ENCODE measurements around the gene PYHIN1. TPM values are rescaled to one million over a fixed set of nuclear protein-coding genes. Genes with fewer than 3 reads are reported as not detected.
"Not testable (repeated sequence)": the region's sequence is repeated elsewhere in the genome, so short reads cannot be mapped to it uniquely, and the experiment has no call there.

PYHIN1 gene
- total RNA-seq, 2 experiments from 2014 or later, result 1.4 to 1.6 TPM

DNA sequence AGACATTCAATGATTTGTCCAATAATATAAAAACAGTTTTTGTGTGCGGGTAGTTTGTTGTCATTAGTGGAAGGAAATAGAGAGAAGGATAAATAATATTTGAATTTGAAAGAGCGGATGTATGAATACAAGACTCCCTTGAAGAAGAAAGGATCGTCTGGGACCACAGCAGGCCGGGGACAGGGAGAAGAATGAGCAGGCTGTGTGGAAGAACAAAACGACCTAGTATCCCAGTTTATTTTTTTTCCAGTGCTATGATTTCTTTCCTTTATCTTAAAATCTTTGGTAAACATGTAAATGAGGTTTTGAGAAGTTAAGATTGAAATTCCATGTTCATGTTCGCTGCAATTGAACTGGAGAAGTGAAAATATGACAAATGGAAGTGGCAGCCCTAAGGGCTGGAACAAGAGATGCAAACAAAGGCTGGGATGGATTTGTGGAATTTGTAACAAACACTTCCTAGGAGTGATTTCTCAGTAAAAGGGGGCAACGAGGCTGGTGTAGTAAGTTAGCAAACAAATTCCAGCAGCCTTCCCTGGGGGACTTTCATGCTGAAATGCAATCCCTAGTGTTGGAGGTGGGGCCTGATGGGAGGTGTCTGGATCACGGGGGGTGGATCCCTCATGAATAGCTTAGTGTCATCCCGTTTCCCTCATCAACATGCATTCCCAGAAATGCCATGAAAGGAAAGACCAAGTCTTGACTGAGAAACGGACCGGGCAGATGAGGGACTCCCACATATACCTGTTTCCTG, 68.1 kb downstream of the PYHIN1 start:
- Mint-ChIP-seq H3K27me3 (no peaks in the 10 kb centered on the region), H3K36me3 (peaks cover 3% of the 10 kb centered on the region), H3K9me3 (no peaks in the 10 kb centered on the region), H3K27ac (no peak overlapping the region), H3K4me1 (peaks cover 12% of the 10 kb centered on the region), H3K4me3 (no peak overlapping the region)
- no peak for DNase-seq

DNA sequence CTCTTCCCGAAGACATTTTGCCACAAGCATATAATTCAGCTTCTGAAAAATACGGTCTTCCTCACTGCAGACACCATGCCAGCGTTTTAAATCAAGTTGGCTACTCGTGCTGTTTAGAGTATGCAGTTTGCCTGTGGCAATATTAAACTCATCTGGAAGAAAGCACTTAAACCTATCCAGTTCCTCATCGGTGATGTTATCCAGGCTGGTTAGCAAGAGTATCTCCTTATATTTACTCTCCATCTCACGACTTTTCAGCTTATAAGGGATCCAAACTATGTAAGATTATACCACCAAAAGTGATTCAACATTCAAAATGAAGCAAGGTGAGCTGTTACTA, 68.7 kb downstream of the PYHIN1 start:
- peaks cover 3% of the 10 kb centered on the region for H3K36me3 Mint-ChIP-seq
- H3K4me1 Mint-ChIP-seq, result peaks cover 14% of the 10 kb centered on the region
- no peak overlapping the region for H3K27ac Mint-ChIP-seq
- H3K9me3 Mint-ChIP-seq, result no peaks in the 10 kb centered on the region
- no peak overlapping the region for H3K4me3 Mint-ChIP-seq
- H3K27me3 Mint-ChIP-seq, result no peaks in the 10 kb centered on the region
- DNase-seq, result no peak

DNA sequence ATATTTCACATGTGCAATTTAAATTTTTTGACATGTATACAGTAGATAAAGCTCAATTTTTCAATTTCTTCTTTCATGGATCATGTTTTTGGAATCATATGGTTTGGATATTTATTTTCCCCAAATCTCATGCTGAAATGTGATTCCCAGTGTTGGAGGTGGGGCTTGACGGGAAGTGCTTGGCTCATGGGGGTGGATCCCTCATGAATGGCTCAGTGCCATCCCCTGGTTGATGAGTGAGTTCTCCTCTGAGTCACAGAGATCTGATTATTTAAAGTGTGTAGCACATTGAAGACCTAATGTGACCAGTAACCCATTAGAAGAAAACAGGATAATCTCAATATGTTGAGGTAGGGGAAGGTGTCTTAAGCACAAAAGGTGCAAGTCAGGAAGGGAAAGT, 69.3 kb downstream of the PYHIN1 start:
- peaks cover 18% of the 10 kb centered on the region for H3K4me1 Mint-ChIP-seq
- H3K9me3 Mint-ChIP-seq, result no peaks in the 10 kb centered on the region
- no peak for DNase-seq
- H3K27me3 Mint-ChIP-seq, result no peaks in the 10 kb centered on the region
- H3K27ac Mint-ChIP-seq, result no peak overlapping the region
- no peak overlapping the region for H3K4me3 Mint-ChIP-seq
- H3K36me3 Mint-ChIP-seq, result peaks cover 3% of the 10 kb centered on the region

DNA sequence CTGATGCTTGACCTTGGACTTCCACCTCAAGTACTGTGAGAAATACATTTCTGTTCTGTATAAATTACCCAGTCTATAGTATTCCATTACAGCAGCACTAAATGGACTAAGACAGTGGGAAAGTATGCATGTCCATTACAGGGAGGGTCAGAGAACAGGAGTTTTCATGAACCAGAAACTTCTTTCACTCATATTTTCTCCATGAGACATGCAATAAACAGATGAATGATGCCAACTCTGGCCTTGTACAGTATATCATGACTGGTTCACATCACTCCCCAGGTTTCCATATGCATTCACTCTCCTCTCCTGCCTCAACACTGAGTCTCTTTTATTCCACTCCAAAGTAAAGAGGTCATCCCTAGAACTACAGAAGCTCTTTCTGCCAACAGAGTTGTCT, 73.8 kb downstream of the PYHIN1 start:
- Mint-ChIP-seq H3K4me3 (no peak overlapping the region), H3K27ac (no peak overlapping the region), H3K9me3 (peaks cover 4% of the 10 kb centered on the region), H3K27me3 (no peaks in the 10 kb centered on the region), H3K4me1 (peaks cover 35% of the 10 kb centered on the region), H3K36me3 (peaks cover 29% of the 10 kb centered on the region)
- no peak for DNase-seq

DNA sequence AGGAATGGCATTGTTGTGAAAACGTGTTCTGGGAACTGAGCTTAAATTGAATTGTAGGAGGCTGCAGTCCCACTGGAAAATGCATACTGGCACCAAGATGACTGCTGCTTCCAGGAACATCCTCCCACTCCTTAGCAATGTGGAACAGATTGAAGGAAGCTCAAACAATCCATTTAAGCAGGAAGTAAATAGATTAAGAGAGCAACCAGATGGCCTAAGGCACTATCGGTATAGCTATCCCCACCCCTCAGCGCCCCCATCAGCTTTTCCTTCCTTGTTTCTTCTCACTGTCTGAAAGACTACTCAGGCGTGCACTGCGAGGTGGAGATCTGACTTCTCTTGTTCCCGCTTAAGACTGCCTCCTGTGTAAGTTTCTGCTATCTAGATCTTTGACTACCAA, 74.3 kb downstream of the PYHIN1 start:
- peaks cover 32% of the 10 kb centered on the region for H3K36me3 Mint-ChIP-seq
- H3K27me3 Mint-ChIP-seq, result no peaks in the 10 kb centered on the region
- peaks cover 4% of the 10 kb centered on the region for H3K9me3 Mint-ChIP-seq
- no peak overlapping the region for H3K4me3 Mint-ChIP-seq
- peaks cover 33% of the 10 kb centered on the region for H3K4me1 Mint-ChIP-seq
- no peak for DNase-seq
- no peak overlapping the region for H3K27ac Mint-ChIP-seq

DNA sequence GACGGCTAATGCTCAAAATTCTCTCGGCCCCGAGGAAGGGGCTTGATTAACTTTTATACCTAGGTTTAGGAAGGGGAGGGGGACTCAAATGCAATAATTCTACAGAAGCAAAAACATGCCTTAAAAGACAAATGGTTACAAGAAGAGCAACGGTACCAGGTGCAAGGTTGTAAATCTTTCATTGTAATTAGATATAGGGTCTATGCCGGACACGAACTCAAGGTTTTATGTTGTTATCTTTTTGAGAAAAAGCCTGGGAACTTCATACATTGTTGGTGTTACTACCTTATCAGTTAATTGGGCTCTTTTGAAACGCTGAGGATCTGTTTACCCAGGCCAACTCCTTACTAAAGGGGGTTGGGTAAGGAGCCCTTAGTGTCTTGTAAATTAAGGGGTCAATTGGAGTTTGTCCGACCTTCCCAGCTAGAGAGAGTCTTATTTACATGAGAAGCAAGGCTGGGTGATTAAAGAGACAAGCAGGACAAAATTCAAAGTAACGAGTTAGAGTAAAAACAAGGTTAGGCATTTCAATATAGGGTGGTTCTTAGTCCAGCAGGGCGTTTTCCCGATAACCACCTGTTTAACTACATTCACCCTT, 75.0 kb downstream of the PYHIN1 start:
- H3K27me3 Mint-ChIP-seq, H3K9me3 Mint-ChIP-seq, H3K27ac Mint-ChIP-seq, DNase-seq, H3K4me3 Mint-ChIP-seq: not testable (repeated sequence)
- peaks cover 32% of the 10 kb centered on the region for H3K4me1 Mint-ChIP-seq
- H3K36me3 Mint-ChIP-seq, result peaks cover 36% of the 10 kb centered on the region

DNA sequence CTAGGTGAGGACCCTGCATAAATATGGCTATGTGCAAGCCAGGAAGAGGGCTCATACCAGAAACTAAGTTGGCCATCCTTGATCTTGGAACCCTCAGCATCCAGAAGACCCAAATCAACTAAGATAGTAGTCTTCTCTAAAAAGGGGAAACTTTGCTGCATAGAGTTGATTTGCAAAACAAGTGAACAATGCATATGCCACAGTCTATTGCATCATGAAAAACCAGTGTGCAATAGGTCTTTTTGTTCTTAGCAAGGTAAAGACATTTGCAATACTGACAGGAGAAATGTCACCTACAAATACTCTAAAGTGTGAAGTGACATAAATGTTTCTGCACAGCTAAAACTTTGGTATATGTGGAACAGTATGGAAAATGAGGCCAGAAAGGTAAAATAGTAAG, 76.4 kb downstream of the PYHIN1 start:
- Mint-ChIP-seq H3K4me1 (peaks cover 35% of the 10 kb centered on the region), H3K36me3 (peaks cover 48% of the 10 kb centered on the region), H3K9me3 (peaks cover 4% of the 10 kb centered on the region), H3K27ac (peak overlapping the region; percentile 70), H3K4me3 (no peak overlapping the region), H3K27me3 (no peaks in the 10 kb centered on the region)
- no peak for DNase-seq

DNA sequence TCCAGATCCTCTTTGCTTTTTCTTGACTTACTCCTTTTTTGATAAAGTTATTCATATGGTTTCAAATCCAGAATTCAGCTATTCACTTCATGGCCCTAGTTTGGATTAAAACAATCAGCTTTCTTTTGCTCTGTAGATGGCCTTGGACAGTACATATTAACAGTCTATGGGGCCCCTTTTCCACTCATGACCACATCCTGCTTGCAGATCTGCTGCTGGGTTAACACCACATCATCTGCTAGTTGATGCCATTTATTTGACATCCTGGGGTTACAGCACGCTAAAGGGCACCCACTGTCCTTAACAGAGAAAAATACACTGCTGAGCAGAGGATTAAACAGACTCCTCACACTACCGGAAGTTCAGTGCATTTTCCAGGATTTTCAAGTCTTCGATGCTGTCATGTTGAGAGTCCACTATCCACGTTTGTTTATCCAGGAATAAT, 77.4 kb downstream of the PYHIN1 start:
- peaks cover 4% of the 10 kb centered on the region for H3K9me3 Mint-ChIP-seq
- peaks cover 59% of the 10 kb centered on the region for H3K36me3 Mint-ChIP-seq
- DNase-seq, result peak; percentile 71

DNA sequence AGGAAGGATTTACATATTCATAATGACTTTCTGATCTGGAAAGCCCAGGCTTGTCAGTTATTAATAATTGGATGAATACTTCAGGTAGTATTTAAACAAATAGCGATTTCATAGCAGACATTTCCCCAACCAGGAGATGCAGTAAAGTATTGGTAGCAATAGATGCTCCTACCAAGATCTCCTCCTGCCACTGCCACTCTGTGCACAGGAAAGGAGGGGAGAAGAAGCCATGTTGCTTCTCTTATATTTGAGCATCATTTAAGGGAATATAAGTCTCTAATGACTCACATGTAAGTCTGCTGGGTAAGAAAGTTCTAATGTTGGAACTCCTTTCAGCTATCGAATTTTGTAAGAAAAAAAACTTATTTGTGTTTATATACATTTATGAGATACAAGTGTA, 77.9 kb downstream of the PYHIN1 start:
- H3K36me3 Mint-ChIP-seq, result peaks cover 64% of the 10 kb centered on the region
- DNase-seq, result no peak
- peak overlapping the region; percentile 95 for H3K27ac Mint-ChIP-seq
- H3K4me3 Mint-ChIP-seq, result peak overlapping the region; percentile 85
- H3K4me1 Mint-ChIP-seq, result peaks cover 49% of the 10 kb centered on the region
- peaks cover 4% of the 10 kb centered on the region for H3K9me3 Mint-ChIP-seq
- H3K27me3 Mint-ChIP-seq, result no peaks in the 10 kb centered on the region

More for the DNA sequence above, 77.4 kb downstream of the PYHIN1 start:
- peak overlapping the region; percentile 95 for H3K27ac Mint-ChIP-seq
- peak overlapping the region; percentile 85 for H3K4me3 Mint-ChIP-seq
- H3K27me3 Mint-ChIP-seq, result no peaks in the 10 kb centered on the region
- peaks cover 44% of the 10 kb centered on the region for H3K4me1 Mint-ChIP-seq

DNA sequence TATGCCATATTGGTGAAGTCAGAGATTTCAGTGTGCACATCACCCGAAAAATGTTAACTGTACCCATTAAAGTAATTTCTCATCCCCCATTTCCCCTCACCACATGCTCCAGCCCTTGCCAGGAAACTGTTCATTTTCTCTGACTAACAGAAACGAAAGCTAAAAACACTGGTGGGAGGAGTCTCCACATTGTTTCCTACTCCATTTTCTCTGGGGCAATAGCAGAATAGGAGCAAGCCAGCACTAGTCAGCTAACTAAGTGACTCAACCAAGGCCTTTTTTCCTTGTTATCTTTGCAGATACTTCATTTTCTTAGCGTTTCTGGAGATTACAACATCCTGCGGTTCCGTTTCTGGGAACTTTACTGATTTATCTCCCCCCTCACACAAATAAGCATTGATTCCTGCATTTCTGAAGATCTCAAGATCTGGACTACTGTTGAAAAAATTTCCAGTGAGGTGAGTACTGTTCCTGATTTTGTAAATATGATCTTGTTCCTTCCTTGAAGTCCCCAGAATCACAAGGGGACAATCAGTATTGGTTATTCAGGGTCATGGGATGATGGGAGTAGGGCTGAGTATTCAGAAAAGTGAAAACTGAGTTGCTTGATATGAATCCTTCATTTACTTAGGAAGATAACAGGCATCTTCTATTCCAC, 78.5 kb downstream of the PYHIN1 start, which contains the start of gene IFI16:
TSS of gene IFI16 (plus strand) at position 204 of the 658 bp plus-strand sequence. CDS start 4,774 bp downstream, outside the sequence.
- Mint-ChIP-seq H3K27me3 (no peaks in the 10 kb centered on the region), H3K4me1 (peaks cover 52% of the 10 kb centered on the region), H3K4me3 (peak within 1 kb of the TSS; percentile 85), H3K36me3 (peaks cover 69% of the 10 kb centered on the region), H3K27ac (peak within 1 kb of the TSS; percentile 95), H3K9me3 (peaks cover 4% of the 10 kb centered on the region)
- peak; percentile 60 for DNase-seq

DNA sequence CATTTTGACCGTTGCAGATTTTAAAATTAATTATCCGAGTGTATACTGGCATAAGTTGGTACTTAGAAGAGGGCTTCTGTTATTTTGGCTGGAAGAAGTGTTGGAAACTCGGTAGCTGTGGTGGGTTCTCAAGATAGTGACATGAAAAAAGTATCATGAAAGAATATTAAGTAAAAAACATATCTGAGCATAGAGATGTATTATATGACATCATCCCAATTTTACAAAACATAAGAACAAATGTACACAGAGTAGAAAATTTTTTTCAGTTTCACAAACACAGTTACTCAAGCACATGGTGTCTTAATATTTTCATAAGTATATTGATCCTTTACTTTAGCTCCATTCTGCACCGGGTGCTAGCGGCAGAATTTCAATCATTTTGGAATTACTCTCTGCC, 79.0 kb downstream of the PYHIN1 start:
- H3K4me1 Mint-ChIP-seq, result peaks cover 54% of the 10 kb centered on the region
- H3K27me3 Mint-ChIP-seq, result no peaks in the 10 kb centered on the region
- H3K4me3 Mint-ChIP-seq, result peak overlapping the region; percentile 85
- peak overlapping the region; percentile 95 for H3K27ac Mint-ChIP-seq
- DNase-seq, result no peak
- H3K36me3 Mint-ChIP-seq, result peaks cover 74% of the 10 kb centered on the region
- peaks cover 4% of the 10 kb centered on the region for H3K9me3 Mint-ChIP-seq

DNA sequence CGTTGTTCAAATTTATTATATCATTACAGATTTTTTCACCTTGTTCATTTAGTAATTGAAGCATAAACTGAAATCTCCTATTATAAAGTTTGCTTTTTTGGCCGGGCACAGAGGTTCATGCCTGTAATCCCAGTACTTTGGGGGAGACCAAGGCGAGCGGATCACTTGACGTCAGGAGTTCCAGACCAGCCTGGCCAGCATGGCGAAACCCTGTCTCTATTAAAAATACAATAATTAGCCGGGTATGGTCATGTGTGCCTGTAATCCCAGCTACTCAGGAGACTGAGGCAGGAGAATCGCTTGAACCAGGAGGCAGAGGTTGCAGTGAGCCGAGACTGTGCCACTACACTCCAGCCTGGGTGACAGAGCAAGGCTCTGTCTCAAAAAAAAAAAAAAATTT, 79.6 kb downstream of the PYHIN1 start:
- H3K27me3 Mint-ChIP-seq, H3K9me3 Mint-ChIP-seq: not testable (repeated sequence)
- DNase-seq, result peak; percentile 13
- Mint-ChIP-seq H3K27ac (peak overlapping the region; percentile 95), H3K4me1 (peaks cover 54% of the 10 kb centered on the region), H3K36me3 (peaks cover 78% of the 10 kb centered on the region), H3K4me3 (peak overlapping the region; percentile 85)

DNA sequence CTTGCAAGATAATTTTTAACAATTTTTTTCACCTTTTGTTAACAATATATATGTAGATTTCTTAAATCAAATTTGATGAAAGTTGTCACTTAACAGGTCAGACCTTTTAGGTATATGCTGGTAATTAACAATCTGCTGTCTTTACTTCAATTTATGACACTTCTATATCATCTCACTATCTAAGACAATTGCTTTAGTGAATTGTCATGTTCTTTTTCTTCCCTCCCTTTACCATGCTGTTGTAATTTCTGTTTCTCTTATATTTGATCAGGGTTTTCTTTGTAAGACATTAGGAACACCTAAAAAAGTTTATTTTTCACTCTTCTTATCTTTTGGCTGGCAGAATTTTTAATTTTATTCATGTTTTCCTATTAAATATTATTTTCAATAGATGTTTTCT, 80.4 kb downstream of the PYHIN1 start:
- H3K4me3 Mint-ChIP-seq, result peak overlapping the region; percentile 92
- no peak for DNase-seq
- no peaks in the 10 kb centered on the region for H3K9me3 Mint-ChIP-seq
- peak overlapping the region; percentile 99 for H3K27ac Mint-ChIP-seq
- no peaks in the 10 kb centered on the region for H3K27me3 Mint-ChIP-seq
- peaks cover 80% of the 10 kb centered on the region for H3K36me3 Mint-ChIP-seq
- H3K4me1 Mint-ChIP-seq, result peaks cover 59% of the 10 kb centered on the region

DNA sequence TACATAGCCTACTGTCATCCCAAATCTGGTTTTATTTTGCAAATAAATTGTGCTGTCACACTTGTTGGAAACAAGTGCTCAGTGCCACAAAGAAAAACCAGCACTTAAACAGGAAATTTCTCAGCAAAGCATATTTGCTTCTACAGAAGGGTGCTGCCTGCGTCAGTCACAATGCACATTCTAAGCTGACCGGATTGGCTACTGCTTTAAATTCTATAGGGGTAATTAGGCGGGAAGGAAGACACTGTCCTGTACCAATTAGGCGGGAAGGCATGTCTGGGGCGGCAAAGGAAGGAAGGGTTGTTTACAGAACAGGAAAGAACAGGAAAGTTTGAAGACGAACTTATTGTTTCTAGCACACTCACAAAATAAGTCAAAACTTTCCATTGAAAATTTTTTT, 81.1 kb downstream of the PYHIN1 start:
- peaks cover 78% of the 10 kb centered on the region for H3K36me3 Mint-ChIP-seq
- no peaks in the 10 kb centered on the region for H3K9me3 Mint-ChIP-seq
- H3K27me3 Mint-ChIP-seq, result no peaks in the 10 kb centered on the region
- peaks cover 57% of the 10 kb centered on the region for H3K4me1 Mint-ChIP-seq
- peak; percentile 69 for DNase-seq
- H3K4me3 Mint-ChIP-seq, result peak overlapping the region; percentile 92
- peak overlapping the region; percentile 99 for H3K27ac Mint-ChIP-seq

DNA sequence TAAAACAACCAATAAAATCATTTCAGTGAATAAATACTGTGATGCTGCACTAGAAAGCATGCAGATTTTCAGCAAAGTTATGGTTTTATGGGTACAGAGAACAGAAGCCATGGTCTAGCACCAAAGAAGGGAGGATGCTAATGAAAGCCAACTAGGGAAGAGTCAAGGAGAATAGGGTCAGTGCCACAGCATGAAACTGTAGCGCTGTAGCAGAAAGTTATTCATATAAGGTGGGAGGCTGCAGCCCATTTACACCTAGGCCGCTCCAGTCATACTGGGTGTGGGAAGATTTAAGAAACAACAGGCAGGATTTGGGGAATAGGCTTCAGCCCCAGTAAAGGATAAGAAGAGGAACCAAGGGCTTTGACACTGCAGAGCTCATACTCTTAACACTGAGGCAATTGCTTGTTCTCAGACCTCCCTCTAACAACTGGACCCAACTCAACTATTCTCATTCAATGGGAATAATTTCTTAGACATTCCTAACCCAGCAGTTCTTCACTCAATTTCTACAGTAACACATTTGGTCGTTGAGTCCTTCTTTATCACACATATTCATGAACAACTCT, 82.7 kb downstream of the PYHIN1 start:
- H3K9me3 Mint-ChIP-seq, result no peaks in the 10 kb centered on the region
- no peaks in the 10 kb centered on the region for H3K27me3 Mint-ChIP-seq
- peaks cover 52% of the 10 kb centered on the region for H3K4me1 Mint-ChIP-seq
- H3K36me3 Mint-ChIP-seq, result peaks cover 83% of the 10 kb centered on the region
- H3K4me3 Mint-ChIP-seq, result peak overlapping the region; percentile 92
- peak overlapping the region; percentile 99 for H3K27ac Mint-ChIP-seq
- DNase-seq, result no peak
